RWPE2 (cell line): ENCODE results near the gene IGF2.

ENCODE experiments used
- ATAC-seq: fragments of 200-7000 bp; cut with Tn5 transposase; 3 replicates; pipeline ENCODE4 v1.9.1; 2021; ENCODE audit warnings: low read depth
- DNase-seq: peaks from one replicate; pipeline ENCODE4 v3.0.0-alpha.2; 2020; ENCODE audit warnings: low spot score
- H3K27ac ChIP-seq: fragments of 450-650 bp; 2 replicates; pipeline ENCODE4 v1.5.1; 2017; ENCODE audit warnings: mild to moderate bottlenecking; ENCODE audit not compliant: poor library complexity, severe bottlenecking
- H3K27me3 ChIP-seq: fragments of 250-450 bp; sonication (Bioruptor Pico); 2 replicates; pipeline ENCODE4 v1.5.1; 2021; ENCODE audit warnings: mild to moderate bottlenecking, moderate library complexity; ENCODE audit not compliant: insufficient read depth, poor library complexity, severe bottlenecking
- H3K36me3 ChIP-seq: fragments of 250-450 bp; sonication (Bioruptor Pico); 2 replicates; pipeline ENCODE4 v1.5.1; 2020; ENCODE audit warnings: low read depth, mild to moderate bottlenecking, moderate library complexity
- H3K4me1 ChIP-seq: fragments of 250-450 bp; sonication (Bioruptor Pico); 2 replicates; pipeline ENCODE4 v1.5.1; 2021; ENCODE audit warnings: mild to moderate bottlenecking, moderate library complexity; ENCODE audit not compliant: insufficient read depth, poor library complexity, severe bottlenecking
- H3K4me3 ChIP-seq: fragments of 250-450 bp; sonication (Bioruptor Pico); 2 replicates; pipeline ENCODE4 v1.5.1; 2021; ENCODE audit warnings: mild to moderate bottlenecking, moderate library complexity; ENCODE audit not compliant: severe bottlenecking
- H3K9me3 ChIP-seq: fragments of 250-450 bp; sonication (Bioruptor Pico); 2 replicates; pipeline ENCODE4 v1.5.1; 2021; ENCODE audit warnings: mild to moderate bottlenecking, moderate library complexity; ENCODE audit not compliant: severe bottlenecking
- CTCF ChIP-seq: fragments of 450-650 bp; IDR thresholded peaks from one replicate; pipeline ENCODE4 v1.5.1; 2017; ENCODE audit warnings: mild to moderate bottlenecking, moderate library complexity; ENCODE audit not compliant: poor library complexity, severe bottlenecking

IGF2 gene

GRCh38 chr11:2102883-2103213 lies 36.3 kb downstream of the IGF2 start:
- H3K27me3 ChIP-seq = no peaks in the 10 kb centered on the region
- H3K27ac ChIP-seq = no peak overlapping the region
- no peaks in the 10 kb centered on the region for H3K9me3 ChIP-seq
- ATAC-seq = no peak
- TF ChIP-seq CTCF = no peak
- no peak for DNase-seq
- H3K36me3 ChIP-seq = no peaks in the 10 kb centered on the region
- peaks cover 13% of the 10 kb centered on the region for H3K4me1 ChIP-seq
- no peak overlapping the region for H3K4me3 ChIP-seq

GRCh38 chr11:2102132-2102882 lies 36.9 kb downstream of the IGF2 start:
- Histone ChIP-seq H3K36me3 (no peaks in the 10 kb centered on the region), H3K4me3 (no peak overlapping the region), H3K27ac (no peak overlapping the region), H3K4me1 (peaks cover 13% of the 10 kb centered on the region), H3K27me3 (no peaks in the 10 kb centered on the region), H3K9me3 (no peaks in the 10 kb centered on the region)
- no peak for ATAC-seq
- TF ChIP-seq CTCF = no peak
- DNase-seq = no peak

GRCh38 chr11:2101171-2101675 lies 38.0 kb downstream of the IGF2 start:
- no peaks in the 10 kb centered on the region for H3K9me3 ChIP-seq
- no peaks in the 10 kb centered on the region for H3K36me3 ChIP-seq
- ATAC-seq (no peak), DNase-seq (peak; percentile 42)
- H3K4me3 ChIP-seq = no peak overlapping the region
- no peak overlapping the region for H3K27ac ChIP-seq
- H3K27me3 ChIP-seq = no peaks in the 10 kb centered on the region
- peaks cover 16% of the 10 kb centered on the region for H3K4me1 ChIP-seq
- TF ChIP-seq CTCF = no peak

GRCh38 chr11:2100361-2101170 lies 38.6 kb downstream of the IGF2 start:
- no peak for ATAC-seq
- peaks cover 16% of the 10 kb centered on the region for H3K4me1 ChIP-seq
- H3K27ac ChIP-seq = no peak overlapping the region
- no peaks in the 10 kb centered on the region for H3K36me3 ChIP-seq
- TF ChIP-seq CTCF = no peak
- H3K9me3 ChIP-seq = no peaks in the 10 kb centered on the region
- peak; percentile 56 for DNase-seq
- H3K4me3 ChIP-seq = no peak overlapping the region
- no peaks in the 10 kb centered on the region for H3K27me3 ChIP-seq
